Nasal cavity respiratory epithelium epithelial cell of viscerocranial mucosa (primary cell): ENCODE measurements around the gene B4GALT4. TPM values are rescaled to one million over a fixed set of nuclear protein-coding genes. Genes with fewer than 3 reads are reported as not detected.

Experiments used
- total RNA-seq: library from RNA; depleted of rRNA; stranded (reverse); fragments of >200 nt; gene quantifications from 2 replicates; pipeline ENCODE4 v1.2.3, GENCODE V29; 2014

Gene B4GALT4, protein sequence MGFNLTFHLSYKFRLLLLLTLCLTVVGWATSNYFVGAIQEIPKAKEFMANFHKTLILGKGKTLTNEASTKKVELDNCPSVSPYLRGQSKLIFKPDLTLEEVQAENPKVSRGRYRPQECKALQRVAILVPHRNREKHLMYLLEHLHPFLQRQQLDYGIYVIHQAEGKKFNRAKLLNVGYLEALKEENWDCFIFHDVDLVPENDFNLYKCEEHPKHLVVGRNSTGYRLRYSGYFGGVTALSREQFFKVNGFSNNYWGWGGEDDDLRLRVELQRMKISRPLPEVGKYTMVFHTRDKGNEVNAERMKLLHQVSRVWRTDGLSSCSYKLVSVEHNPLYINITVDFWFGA
- total RNA-seq = 31.1 and 56.4 TPM in 2 replicates

DNA sequence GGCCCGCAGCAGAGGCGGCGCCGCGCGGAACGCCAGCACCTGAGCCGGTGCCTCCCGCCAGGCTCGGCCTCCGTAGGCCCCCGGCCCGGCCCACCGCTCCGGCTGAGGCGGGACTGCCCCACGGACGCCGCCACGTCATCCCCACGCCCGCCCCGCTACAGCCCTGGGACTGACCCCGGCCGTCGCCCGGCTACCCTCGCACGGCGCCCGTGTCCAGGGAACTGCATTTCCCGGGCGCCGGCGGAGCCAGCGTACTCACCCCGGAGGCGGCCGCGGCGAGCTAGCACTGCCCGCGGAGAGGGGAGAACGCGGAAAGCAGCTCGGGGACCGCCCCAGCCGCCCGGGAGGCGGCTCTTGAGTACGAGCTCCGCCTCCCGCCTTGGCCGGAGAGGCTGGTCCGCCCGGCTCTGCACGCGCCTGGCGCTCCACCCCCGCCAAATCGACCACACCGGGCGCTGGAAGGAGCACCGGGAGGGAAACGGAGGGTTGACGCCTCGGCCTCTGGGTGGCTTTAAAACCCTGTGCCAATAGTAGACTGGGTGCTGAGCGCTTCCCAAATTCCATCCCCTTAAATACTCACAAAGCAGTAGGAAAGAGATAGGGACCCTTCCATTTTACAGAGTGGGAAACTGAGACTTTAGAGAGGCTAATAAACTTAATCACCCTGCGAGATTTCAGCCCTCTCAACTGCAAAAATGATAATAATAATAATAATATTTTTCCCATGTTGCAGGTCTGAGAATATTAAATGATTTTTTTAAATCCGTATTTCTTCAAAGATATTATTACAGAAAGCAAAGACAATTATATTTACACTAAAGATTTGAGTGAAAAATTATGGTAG is at the start of gene B4GALT4:
B4GALT4 (minus strand) TSS at position 288 of the 844 bp plus-strand sequence. CDS start 10,779 bp downstream, outside the sequence.

DNA sequence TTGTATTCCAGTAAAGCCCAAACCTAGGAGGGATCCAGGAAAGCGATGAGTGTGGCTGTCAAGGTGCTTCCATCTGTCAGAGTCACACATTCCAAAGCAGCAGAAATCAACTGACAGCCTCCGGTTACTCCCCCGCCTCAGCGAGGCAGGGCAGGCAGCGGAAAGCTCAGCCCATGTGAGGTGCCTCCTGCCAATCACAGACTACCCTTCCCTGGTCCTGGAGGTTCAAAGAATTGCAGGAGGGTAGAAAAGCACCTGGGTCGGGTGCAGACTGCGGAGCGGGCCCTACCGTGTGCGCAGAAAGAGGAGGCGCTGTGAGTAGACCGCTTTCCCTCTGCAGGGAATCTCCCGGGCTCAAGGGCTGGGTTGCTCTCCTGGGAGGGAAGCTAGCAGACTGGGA is 67.4 kb downstream of the B4GALT4 start, which contains the start of gene UPK1B:
UPK1B (plus strand) TSS at position 274 of the 400 bp plus-strand sequence. CDS start 13,144 bp downstream, outside the sequence.

Other genes starting within 250 kb of the B4GALT4 start
- gene IGSF11, start 206.0 kb downstream of the B4GALT4 start, total RNA-seq = under 0.01 and 0.21 TPM in 2 replicates
- gene TEX55, start 94.7 kb downstream of the B4GALT4 start, total RNA-seq = not detected in 2 replicates
- 6.5 and 20.1 TPM in 2 replicates for gene UPK1B, start 67.3 kb downstream of the B4GALT4 start, total RNA-seq
- under 0.01 and 0.85 TPM in 2 replicates for gene ARHGAP31, start 53.5 kb upstream of the B4GALT4 start, total RNA-seq
- gene TMEM39A, start 222.7 kb upstream of the B4GALT4 start, total RNA-seq = 52.3 and 67.0 TPM in 2 replicates
- 15.0 and 19.8 TPM in 2 replicates for gene POGLUT1, start 228.1 kb upstream of the B4GALT4 start, total RNA-seq